AG04449 (cell line): Measurements from ENCODE around the gene ZNF407.

Experiments used
- CTCF ChIA-PET: fragments of 350-600 bp; formaldehyde crosslinking; extraction: SDS; loops from one replicate; lab custom pipeline; 2021; ENCODE audit warnings: antibody characterized with exemption; lab: Yijun Ruan, JAX
- POLR2A ChIA-PET: fragments of 400-600, 350-600 bp; formaldehyde crosslinking; extraction: SDS; loops from one replicate; lab custom pipeline; 2020; ENCODE audit warnings: antibody characterized with exemption, inconsistent platforms; lab: Yijun Ruan, JAX
- DNase-seq: peaks from one replicate; pipeline ENCODE4 v3.0.0-alpha.2; 2010; ENCODE audit warnings: low read depth, low spot score
- H3K4me3 ChIP-seq: 2 replicates; pipeline ENCODE4 v1.5.1; 2011; ENCODE audit warnings: low read depth, mild to moderate bottlenecking, control low read depth, low read length
- TF ChIP-seq, protein P1 (sequence below): IDR thresholded peaks from one replicate; pipeline ENCODE4 v1.5.1; 2011; ENCODE audit warnings: mild to moderate bottlenecking, moderate library complexity, low read length, control low read depth, inconsistent platforms; ENCODE audit not compliant: insufficient read depth; ENCODE audit errors: missing control alignments

The ZNF407 gene

GRCh38 chr18:74626049-74626874 is 28.6 kb downstream of the ZNF407 start:
- ChIA-PET POLR2A (no interaction called here), CTCF (no interaction called here)
- no peak for DNase-seq
- TF ChIP-seq, protein P1, sequence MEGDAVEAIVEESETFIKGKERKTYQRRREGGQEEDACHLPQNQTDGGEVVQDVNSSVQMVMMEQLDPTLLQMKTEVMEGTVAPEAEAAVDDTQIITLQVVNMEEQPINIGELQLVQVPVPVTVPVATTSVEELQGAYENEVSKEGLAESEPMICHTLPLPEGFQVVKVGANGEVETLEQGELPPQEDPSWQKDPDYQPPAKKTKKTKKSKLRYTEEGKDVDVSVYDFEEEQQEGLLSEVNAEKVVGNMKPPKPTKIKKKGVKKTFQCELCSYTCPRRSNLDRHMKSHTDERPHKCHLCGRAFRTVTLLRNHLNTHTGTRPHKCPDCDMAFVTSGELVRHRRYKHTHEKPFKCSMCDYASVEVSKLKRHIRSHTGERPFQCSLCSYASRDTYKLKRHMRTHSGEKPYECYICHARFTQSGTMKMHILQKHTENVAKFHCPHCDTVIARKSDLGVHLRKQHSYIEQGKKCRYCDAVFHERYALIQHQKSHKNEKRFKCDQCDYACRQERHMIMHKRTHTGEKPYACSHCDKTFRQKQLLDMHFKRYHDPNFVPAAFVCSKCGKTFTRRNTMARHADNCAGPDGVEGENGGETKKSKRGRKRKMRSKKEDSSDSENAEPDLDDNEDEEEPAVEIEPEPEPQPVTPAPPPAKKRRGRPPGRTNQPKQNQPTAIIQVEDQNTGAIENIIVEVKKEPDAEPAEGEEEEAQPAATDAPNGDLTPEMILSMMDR = no peak
- no peak overlapping the region for H3K4me3 ChIP-seq

DNA sequence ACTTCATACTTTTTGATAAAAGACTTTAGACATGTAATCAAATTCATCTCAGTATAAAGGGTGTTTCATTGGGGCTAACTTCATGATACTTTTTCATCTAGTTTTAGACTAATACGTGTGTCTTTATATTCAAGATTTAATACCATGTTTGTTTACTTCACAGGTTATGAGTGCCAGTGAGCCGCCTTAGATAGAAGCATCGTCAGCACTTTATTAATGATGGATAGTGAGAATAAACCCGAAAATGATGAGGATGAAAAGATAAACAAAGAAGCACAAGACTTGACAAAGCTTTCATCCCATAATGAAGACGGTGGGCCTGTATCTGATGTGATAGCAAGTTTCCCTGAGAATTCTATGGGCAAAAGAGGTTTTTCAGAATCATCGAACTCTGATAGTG is 33.1 kb downstream of the ZNF407 start:
- TF ChIP-seq, protein P1 = no peak
- ChIA-PET POLR2A (no interaction called here), CTCF (no interaction called here)
- DNase-seq = no peak
- H3K4me3 ChIP-seq = no peak overlapping the region

DNA sequence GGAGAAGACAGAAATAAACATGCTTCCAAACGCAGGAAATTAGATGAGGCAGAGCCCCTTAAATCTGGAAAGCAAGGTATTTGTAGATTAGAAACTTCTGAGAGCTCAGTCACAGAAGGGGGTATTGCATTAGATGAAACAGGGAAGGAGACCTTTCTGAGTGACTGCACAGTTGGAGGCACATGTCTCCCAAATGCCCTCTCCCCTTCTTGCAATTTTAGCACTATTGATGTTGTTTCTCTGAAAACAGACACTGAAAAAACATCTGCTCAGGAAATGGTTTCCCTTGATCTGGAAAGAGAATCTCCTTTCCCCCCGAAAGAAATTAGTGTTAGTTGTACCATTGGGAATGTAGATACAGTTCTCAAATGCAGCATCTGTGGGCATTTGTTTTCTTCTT is 33.5 kb downstream of the ZNF407 start:
- POLR2A ChIA-PET = no interaction called here
- CTCF ChIA-PET = no interaction called here
- no peak overlapping the region for H3K4me3 ChIP-seq
- no peak for DNase-seq
- TF ChIP-seq, protein P1 = no peak

DNA sequence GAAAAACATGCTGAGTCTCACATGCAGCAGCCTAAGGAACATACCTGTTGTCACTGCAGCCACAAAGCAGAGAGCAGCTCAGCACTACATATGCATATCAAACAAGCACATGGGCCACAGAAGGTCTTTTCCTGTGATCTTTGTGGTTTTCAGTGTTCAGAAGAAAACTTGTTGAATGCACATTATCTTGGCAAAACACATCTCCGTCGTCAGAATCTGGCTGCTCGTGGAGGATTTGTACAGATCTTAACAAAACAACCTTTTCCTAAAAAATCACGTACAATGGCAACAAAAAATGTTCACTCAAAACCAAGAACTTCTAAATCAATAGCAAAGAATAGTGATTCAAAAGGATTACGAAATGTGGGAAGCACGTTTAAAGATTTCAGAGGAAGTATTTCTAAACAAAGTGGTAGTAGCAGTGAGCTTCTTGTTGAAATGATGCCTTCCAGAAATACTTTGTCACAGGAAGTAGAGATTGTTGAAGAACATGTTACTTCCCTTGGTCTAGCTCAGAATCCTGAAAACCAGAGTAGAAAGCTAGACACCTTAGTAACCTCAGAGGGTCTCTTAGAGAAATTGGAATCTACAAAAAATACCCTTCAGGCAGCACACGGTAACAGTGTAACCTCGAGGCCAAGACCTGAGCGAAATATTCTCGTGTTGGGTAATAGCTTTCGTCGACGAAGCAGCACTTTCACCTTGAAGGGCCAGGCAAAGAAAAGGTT is 34.1 kb downstream of the ZNF407 start:
- DNase-seq = no peak
- CTCF ChIA-PET = interaction anchor here (0.9 kb wide), 2 partner anchors 9 to 19 kb away, joined by 3 read pairs; no protein-coding TSS in a partner anchor
- TF ChIP-seq, protein P1 = no peak
- no peak overlapping the region for H3K4me3 ChIP-seq
- POLR2A ChIA-PET = no interaction called here

- TF ChIP-seq, protein P1 = no peak
- H3K4me3 ChIP-seq = no peak overlapping the region
- ChIA-PET POLR2A (no interaction called here), CTCF (interaction anchor here (0.9 kb wide), 2 partner anchors 8 to 18 kb away, joined by 3 read pairs; no protein-coding TSS in a partner anchor)
- no peak for DNase-seq
Observed at GRCh38 chr18:74632351-74632679, 34.6 kb downstream of the ZNF407 start.

DNA sequence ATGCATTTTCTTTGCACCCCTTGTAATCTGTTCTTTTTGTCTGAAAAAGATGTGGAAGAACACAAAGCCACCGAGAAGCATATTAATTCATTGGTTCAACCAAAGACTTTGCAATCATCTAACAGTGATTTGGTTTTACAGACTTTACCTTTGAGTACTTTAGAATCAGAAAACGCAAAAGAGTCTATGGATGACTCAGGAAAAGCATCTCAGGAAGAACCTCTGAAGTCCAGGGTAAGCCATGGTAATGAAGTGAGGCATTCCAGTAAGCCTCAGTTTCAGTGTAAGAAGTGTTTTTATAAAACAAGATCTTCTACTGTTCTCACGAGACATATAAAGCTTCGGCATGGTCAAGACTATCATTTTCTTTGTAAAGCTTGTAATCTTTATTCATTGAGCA is 35.2 kb downstream of the ZNF407 start:
- no peak for DNase-seq
- TF ChIP-seq, protein P1 = no peak
- CTCF ChIA-PET = no interaction called here

More for the DNA sequence above, 35.2 kb downstream of the ZNF407 start:
- POLR2A ChIA-PET = no interaction called here
- H3K4me3 ChIP-seq = no peak overlapping the region
